ENCODE data around the gene PRR16.

The PRR16 gene

DNA sequence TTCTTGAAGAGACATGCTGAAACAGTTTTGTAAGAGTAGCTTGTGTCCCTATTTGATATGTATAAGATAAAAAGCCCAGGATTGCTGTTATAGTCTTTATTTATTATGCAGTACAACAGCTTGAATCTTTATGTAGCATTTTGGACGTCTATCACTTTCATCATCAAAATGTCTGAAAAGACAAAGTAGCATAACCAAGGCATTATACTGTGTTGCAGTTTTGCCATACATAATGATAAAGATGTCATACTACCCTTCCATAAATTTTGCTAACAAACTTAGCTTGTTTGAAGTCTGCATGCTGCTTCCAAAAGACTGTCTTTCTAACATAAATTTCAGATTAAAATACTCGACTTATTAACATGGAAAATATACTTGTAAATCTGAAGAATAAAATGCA lies 127.8 kb downstream of the PRR16 start:
- DNase-seq = no peak

DNA sequence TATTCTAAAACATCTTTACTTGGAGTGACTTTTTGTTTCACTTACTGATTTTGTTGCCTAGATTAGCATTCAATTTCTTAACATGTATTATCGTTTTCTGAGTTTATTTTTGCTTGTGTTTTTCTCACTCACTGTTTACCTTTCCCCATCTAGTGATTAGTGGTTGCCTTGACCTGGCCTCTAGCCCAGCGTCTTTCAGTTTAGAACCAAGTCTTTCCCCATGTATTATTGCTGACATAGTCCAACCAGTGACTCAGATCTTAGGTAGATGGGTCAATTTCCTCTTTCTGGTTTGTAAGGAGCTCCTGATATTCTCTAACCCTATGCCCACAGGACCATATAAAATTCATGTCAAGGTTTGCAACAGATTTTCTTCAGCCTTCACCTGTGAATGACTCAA lies 135.5 kb downstream of the PRR16 start:
- no peak for DNase-seq

DNA sequence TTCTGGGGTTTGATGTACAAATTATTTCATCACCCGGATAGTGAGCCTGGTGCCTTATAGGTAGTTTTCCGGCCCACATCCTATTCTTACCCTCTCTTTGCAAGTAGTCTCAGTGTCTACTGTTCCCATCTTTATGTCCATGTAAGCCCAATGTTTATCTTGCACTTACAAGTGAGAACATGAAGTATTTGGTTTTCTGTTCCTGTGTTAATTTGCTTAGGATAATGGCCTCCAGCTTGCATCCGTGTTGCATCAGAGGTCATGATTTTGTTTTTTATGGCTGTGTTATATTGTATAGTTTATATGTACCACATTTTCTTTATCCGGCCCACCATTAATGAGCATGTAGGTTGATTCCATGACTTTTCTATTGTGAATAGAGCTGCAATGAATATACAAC lies 136.5 kb downstream of the PRR16 start:
- no peak for DNase-seq

DNA sequence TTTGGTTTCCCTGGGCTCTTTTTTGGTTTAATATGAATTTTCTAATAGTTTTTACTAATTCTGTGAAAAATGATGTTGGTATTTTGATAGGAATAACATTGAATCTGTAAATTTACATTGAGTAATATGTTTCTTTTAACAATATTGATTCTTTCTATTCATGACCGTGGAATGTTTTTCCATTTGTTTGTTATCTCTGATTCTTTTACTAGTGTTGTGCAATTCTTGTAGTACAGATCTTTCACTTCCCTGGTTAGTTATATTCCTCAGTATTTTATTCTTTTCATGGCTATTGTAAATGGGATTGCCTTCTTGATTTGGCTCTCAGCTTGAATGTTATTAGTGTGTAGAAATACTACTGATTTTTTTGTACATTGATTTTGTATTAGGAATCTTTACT lies 137.9 kb downstream of the PRR16 start:
- DNase-seq = no peak

DNA sequence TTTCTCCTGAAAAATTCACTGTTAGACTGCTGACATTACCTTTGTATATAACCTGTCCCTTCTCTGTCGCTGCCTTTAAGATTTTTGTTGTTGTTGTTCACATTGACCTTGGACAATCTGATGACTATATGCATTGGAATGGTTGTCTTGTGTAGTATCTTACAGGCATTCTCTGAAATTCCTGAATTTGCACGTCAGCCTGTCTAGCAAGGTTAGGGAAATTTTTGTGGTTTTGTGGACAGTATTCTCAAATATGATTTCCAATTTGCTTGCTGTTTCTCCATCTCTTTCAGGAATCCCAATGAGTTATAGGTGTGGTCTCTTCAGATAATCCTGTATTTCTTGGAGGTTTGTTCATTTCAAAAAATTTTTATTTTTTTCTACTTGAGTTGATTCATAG lies 140.8 kb downstream of the PRR16 start:
- DNase-seq = no peak

DNA sequence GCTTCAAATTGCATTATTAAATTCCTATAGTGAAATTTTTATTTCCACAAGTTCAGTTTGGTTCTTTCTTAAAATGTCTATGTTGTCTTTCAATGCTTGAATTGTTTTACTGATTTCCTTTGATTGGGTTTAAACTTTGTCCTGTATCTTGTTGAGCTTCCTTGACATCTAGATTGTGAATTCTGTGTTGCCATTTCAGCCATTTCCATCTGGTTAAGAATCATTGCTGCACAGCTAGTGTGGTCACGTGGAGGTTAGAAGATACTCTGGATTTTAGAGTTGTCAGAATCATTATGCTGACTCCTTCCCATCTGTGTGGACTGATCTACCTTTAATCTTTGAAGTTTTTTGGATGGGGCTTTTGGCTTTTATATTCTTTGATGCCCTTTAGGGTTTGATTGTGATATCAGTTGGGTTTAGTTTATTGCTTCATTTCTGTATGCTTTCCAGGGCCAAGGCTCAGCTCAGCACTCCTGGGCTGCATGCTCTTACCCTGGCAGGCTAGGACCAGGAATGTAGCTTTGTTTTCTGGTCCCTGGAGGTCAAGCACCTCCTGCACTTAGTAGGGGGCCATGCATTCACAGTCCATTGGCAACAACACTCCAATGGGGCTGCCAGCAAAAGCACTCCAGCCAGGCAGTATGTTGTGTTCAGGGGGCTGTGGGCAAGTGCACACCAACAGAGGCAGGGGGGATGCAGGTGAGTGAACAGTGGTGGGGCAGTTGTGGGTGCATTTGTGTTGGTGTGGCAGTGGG lies 141.4 kb downstream of the PRR16 start:
- DNase-seq = no peak

DNA sequence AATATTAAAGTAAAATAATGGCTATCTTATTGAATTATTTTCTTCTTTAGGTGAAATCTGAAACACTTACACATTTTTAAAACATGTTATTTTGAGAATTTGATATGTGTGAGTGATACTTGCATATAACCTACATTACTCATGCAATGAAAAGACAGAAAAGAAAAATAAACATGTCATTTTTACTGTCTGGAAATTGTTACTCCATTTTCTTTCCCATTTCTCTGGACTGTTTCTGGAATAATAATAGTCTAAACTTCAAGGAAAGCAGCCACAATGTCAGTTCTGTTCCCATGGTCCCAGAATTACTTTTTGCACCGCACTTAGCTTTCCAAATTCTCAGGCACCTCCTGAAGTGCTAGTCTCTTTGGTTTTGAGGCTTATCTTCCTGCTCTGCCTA lies 145.5 kb downstream of the PRR16 start:
- DNase-seq = no peak

DNA sequence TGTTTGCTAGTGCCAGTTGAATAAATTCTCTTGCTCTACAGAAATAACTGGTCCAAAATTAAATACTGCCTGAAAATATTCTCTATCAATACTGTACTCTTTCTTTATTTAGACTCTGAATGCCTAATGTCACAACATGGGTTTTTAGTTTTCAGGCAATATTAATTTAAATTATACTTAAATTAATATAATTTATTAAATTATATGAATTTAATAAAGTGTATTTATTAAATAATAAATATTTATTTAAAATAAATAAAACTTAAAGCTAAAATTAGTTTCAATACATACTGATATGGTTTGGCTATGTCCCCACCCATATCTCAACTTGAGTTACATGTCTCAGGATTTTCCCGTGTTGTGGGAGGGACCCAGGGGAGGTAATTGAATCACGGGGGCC lies 146.0 kb downstream of the PRR16 start:
- DNase-seq = no peak

DNA sequence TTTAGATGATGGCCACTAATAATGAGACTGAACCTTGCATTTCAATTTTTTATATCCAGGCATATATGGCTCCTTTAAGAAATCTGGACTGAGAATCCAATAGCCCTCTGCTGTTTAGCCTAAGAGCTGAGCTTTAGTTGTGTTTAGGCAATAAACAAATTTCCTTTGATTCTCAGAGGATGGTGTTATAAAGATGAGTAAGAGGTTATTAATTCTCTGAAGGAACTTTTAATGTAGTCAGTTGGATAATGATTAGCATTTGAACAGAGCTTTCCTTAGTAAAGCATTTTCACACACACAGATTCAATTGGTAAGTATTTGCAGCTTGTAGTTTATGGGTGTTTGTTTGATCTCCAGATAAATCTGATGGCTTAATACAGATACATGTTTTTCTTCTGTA lies 149.6 kb downstream of the PRR16 start:
- DNase-seq = no peak

DNA sequence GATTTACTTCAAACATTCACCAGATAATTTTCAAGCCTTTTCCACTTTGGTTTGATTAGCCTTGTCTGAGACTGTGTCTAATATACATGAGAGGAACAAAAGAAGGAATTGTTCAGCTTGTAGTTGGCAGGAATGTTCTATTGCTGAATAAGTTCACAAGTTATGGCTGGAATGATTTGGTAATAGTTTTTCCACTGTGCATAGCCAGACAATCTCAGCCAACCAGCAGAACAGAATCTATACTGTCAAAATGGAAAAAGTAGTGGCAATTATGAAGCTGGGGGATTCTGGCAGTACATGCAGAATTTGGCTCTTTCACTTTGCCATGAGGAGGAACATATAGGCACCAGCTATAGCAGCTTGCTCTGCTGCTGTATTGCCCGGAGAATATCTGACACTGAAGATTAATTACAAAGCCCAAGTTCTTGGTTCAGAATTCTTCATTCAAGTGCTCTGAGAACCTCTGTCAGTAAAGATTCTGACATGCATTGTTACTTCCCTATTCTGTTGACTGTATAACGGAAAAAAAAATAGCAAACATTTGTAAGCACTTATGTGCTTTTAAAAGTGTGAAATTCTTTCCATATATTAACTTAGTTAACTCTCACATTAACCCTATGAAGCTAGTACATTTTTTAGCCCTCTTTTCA lies 150.6 kb downstream of the PRR16 start:
- DNase-seq = no peak

DNA sequence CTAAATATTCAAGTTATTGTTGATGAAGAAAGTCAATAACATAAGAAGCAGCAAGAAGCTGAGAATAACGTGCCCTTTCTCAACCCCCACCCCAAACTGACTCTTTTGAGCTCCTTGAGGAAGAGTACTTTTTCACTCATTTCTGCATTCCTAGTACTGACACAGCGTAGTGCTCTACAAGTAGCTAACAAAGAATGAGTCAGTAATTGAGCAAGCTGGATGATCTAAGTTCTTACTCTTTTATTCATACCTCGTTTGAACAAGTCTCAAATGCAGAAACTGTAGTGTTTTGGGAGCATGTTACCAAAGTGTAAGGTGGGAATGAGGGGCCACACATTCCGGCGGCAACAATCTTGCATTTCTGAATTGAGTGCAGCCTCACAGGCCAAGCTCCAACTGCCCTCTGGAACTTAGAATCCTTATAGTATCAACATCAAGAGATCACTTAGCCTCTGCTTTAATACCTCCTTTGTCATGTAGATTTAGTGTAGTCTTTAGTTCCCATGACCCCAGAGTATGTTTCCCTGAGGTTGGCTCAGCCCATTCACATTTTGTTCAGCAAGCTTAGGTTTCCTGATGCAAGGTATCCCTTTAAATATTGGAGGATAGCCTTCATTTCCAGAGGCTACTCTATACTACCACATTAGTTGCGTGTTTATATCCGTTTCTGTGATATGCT lies 152.0 kb downstream of the PRR16 start:
- no peak for DNase-seq

DNA sequence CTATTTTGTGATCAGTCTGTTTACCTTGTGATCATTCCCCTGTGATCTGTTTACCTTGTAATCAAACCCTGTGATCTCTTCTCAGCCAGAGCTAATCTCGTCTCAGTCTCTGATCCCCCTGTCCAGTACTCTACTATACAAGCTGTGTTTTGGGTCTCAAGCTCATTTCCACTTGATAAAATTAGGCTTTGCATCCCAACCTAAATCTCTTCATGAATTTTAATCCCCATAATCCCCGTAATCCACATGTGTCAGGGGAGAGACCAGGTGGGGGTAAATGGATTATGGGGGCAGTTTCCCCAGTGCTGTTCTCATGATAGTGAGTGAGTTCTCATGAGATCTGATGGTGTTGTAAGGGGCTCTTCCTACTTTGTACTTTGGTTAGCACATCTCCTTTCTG lies 157.2 kb downstream of the PRR16 start:
- no peak for DNase-seq

DNA sequence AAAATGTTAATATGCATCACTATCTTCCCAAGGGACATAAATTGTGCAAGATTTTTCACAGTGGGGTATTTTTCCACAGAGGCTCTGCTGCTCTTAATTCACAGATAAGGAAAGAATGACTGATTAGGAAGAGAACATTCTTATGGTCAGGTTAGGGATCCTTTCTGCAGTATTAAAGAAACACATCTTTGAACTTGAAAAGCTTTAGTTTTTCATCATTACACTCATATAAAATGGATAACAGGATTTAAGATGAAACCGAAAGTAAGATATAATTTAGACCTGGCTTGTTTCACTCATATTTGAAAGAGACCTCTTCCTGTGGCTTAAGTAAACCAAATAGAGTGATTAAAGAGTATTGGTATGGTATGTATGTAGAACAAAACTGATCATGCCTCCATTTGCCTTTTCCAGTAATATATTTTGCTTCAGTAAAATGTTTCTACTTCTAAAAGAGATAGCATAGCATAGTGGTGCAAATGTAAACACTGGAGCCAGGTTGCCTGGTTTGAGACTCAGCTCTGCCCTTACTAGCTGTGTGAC lies 160.0 kb downstream of the PRR16 start:
- no peak for DNase-seq

DNA sequence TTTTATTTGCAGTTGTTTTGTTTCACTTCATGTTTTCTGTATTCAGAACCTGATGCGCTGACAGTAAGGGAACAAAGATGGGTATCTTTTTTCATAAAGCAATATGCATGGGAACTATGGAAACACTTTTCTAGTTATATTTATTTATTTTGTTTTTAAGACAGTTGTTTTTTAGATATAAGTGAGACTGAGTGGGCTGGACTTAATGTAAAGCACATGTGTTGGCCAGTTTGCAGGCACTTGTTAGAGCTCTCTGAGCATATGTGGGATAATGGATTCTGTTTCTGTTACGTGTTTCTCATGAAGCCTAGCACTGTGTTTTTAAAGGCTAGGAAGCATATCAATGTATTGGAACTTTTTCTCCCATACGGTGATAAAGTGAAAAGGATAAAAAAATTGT lies 164.1 kb downstream of the PRR16 start:
- no peak for DNase-seq

DNA sequence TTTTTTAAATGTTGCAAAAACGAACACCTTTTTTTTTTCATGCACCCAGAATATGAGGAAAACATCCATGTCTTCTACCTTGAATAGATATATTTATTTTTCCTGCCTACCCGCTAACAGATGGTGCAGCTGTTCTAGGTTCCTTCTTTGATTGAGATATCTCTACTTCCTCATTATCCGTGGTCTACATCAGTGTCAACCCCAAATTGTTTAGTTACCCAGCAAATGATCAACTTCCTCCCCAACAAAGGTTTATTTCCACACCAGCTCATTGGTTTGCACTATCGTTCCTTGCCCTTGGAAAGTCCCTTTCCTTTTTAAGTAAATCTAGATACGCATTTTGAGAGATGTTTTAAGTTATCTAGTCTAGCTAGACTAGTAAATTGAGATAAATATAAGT lies 166.4 kb downstream of the PRR16 start:
- DNase-seq = no peak

DNA sequence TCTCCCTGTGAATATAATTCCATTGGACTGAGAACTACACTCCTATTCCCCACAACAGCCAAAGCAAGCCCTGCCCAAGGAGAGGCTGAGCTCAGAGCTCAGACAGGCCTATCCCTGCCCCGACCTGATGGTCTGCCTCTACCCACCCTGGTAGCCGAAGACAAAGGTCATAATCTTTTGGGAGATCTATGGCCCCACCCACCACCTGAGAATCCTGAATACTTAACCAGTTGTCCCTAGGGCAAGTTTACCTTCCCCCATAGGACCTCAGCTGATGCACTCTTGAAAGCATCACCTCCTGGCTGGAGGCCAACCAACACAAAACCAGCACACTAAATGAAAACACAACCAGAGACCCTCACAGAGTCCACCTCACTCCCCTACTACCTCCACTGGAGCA lies 167.5 kb downstream of the PRR16 start:
- DNase-seq = no peak

DNA sequence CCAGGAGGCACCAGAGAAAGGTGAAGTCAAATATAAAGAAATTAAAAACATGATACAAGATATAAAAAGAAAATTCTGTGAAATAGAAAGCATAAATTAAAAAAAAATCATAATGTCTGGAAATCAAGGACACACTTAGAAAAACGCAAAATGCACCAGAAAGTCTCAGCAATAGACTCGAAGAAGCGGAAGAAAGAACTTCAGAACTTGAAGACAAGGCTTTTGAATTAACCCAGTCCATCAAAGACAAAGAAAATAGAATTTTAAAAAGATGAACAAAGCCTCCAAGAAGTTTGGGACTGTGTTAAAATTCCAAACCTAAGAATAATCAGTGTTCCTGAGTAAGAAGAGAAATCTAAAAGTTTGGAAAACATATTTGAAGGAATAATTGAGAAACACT lies 168.3 kb downstream of the PRR16 start:
- DNase-seq = no peak

DNA sequence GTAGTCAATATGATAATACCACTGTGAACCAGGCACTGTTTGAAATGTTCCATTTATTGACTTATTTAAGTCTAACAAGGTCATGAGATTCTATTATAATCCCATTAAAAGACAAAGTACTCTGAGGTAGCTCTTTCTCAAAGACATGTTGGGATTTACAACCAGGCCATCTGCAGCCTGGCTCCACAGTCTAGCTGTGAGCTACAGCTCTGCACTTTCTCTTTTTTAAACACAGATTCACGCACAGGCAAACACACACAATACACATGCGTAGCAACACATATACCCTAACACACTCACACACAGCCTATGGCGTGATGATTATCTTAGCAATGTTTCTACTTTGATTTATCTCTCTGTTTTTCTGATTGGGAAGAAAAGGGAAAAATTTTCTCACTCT lies 174.3 kb downstream of the PRR16 start:
- no peak for DNase-seq

DNA sequence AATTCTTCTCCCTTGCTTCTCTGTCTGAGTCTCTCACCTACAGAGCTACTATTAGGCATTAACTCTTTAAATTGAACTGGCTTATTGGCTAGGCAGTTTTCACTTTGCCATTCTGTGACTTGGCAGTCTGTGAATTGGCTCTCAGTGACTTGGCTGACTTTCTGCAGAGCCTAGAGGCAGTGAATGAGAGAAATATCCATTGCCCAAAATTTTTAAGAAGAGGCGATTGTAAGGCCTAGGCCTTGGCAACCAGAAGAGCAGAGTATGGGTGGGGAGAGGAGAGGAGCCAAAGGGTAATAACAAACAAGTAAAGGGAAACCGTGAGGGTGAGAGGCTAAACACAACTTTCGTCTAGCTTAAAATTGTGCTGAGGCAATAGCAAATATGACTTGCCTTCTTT lies 176.7 kb downstream of the PRR16 start:
- no peak for DNase-seq

DNA sequence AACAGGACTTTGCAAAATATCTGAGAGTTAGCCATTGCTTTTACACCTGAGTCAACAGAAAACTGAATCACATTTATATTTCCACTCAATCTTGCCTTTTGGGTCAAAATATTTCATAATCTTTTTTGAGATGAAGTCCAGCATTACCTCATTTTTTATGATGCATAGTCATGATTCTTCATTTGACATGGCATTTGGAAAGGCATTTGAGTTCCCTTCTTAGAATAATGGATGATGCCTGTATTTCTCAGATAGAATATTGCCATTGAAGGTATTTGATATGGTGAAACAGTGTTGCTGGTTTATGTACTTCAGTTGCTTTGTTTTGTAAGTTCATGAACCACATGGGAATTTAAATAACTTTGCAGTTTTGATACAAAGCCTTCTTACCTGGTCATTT lies 180.4 kb downstream of the PRR16 start:
- DNase-seq = no peak

DNA sequence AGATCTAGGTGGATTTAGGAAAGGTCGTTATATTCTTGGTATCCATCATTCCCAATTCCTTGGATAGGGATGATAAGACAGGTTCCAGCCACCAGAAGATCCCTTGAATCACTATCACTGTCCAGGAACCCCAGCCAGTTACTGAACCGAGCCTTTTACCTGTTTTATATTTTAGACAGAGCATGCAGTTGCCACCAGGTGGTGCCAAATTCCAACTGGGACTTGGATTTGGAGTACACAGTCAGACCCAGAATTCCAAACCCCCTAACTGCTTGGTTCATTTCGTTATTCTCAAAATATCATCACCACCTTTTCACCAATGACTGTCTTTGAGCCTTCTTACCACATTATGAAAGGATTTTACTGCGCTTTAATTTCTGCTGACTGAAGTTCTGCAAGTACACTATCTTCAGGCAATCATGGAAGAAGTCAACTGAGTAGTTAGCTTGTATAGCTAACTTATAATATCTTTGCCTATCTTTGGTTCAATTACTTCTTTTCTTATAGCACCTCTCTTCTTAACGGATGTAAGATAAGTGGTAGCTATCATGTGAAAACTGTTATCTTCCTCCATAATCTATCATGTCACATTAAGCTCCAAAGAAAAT lies 191.8 kb downstream of the PRR16 start:
- DNase-seq = no peak

DNA sequence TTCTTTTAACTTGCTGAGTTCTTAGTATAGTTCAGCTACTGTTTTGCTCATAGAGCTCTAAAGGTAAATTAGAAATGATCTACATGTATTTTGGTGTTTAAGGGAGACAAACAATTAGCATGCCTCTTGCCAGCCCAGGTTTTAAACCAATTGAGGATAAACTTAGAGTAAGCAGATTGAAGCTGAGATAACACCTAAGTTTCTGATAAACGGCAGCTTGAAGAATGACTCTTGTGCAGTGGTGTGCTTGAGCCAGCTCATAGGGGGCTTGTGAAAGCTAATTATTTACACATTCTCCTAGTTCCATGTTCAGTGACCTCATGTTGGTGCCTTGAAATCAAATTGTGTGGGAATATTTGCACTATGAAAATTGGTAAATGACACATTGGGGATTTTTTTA lies 193.0 kb downstream of the PRR16 start:
- no peak for DNase-seq

DNA sequence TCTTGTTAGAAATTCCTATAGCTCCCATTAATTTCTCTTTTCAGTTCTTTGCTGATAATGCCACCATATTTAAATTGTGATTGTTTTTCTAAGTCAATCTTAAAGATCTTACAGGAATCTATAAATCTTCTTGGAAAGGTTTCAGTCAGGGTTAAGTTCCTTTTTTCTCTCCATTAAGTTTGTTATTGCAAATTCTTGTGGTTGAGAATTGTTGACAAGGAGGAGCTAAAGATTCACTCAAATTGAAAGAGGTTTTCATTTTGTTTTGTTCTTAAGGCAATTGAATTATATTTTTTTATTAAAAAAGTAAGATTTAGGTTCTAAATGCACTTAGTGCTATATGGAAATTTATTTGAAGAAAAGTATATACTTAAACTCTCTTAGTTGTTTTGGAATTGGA lies 213.4 kb downstream of the PRR16 start:
- DNase-seq = no peak

DNA sequence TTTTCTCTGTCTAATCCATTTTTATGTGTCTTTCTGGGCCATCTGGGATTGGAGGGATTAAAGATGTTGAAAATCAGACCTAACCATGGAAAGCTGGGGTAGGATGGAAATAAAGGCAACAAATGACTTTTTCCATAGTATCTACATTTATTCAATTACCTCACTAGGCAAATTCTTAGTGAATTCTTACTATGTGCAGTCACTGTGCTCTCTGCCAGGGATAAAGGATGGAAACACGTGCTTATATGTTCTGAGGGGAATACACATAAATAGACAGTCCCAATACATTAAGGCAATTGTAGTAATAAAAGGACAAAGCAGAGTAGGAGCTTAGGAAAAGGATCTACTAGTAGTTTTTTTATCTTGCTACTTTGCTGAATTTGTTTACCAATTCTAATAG lies 214.2 kb downstream of the PRR16 start:
- no peak for DNase-seq
